Measurements from ENCODE around the gene U2AF1L4. TPM values are rescaled to one million over a fixed set of nuclear protein-coding genes. Genes with fewer than 3 reads are reported as not detected.

U2AF1L4 gene, protein sequence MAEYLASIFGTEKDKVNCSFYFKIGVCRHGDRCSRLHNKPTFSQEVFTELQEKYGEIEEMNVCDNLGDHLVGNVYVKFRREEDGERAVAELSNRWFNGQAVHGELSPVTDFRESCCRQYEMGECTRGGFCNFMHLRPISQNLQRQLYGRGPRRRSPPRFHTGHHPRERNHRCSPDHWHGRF
- polyA plus RNA-seq (54.7 and 57.0 TPM in 2 replicates), polyA minus RNA-seq (13.0 and 16.3 TPM in 2 replicates)

DNA sequence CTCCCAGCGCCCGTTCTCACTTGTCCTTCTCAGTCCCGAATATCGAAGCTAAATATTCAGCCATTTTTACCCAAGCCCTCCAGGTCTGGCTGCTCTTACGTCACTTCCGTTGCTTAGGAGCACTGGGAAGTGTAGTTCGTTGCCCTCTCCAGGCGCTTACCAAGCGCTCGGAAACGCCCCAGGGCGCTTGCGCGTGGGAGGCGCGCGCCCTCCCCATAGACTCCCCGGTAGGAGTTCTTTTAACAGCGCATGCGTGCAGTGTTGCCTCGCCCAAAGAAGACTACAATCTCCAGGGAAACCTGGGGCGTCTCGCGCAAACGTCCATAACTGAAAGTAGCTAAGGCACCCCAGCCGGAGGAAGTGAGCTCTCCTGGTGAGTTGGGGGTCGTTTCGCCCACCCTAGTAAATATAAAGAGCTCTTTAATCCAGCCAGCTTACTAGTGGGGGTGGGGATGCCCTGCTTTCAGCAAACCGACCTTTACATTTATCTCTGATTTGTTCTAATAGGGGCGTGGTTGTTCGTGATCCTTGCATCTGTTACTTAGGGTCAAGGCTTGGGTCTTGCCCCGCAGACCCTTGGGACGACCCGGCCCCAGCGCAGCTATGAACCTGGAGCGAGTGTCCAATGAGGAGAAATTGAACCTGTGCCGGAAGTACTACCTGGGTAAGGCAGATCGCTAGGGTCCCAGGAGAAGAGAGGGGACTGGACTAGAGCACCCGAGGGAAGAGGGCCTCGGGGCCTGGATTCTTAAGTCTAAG is at the start of gene U2AF1L4, which contains the start of gene PSENEN:
Gene U2AF1L4 (minus strand): TSS at position 91 of the 759 bp plus-strand sequence. CDS start 27 bp downstream, at position 64.
Gene PSENEN (plus strand): TSS at position 324 of the 759 bp plus-strand sequence. CDS start 280 bp downstream, at position 604.
- peak within 1 kb of the TSS; percentile 94 for H3K9ac ChIP-seq (ENCODE audit: low read length)
- no peaks in the 10 kb centered on the region for H3F3A ChIP-seq (ENCODE audit: insufficient read depth, low read length, poor library complexity, severe bottlenecking)
- H4K20me1 ChIP-seq (ENCODE audit: insufficient read depth) = no peaks in the 10 kb centered on the region
- H3K36me3 ChIP-seq (ENCODE audit: insufficient read depth, low read length) = no peaks in the 10 kb centered on the region
- H3K4me3 ChIP-seq (ENCODE audit: low read length) = peak within 1 kb of the TSS; percentile 94
- TF ChIP-seq, protein P1, sequence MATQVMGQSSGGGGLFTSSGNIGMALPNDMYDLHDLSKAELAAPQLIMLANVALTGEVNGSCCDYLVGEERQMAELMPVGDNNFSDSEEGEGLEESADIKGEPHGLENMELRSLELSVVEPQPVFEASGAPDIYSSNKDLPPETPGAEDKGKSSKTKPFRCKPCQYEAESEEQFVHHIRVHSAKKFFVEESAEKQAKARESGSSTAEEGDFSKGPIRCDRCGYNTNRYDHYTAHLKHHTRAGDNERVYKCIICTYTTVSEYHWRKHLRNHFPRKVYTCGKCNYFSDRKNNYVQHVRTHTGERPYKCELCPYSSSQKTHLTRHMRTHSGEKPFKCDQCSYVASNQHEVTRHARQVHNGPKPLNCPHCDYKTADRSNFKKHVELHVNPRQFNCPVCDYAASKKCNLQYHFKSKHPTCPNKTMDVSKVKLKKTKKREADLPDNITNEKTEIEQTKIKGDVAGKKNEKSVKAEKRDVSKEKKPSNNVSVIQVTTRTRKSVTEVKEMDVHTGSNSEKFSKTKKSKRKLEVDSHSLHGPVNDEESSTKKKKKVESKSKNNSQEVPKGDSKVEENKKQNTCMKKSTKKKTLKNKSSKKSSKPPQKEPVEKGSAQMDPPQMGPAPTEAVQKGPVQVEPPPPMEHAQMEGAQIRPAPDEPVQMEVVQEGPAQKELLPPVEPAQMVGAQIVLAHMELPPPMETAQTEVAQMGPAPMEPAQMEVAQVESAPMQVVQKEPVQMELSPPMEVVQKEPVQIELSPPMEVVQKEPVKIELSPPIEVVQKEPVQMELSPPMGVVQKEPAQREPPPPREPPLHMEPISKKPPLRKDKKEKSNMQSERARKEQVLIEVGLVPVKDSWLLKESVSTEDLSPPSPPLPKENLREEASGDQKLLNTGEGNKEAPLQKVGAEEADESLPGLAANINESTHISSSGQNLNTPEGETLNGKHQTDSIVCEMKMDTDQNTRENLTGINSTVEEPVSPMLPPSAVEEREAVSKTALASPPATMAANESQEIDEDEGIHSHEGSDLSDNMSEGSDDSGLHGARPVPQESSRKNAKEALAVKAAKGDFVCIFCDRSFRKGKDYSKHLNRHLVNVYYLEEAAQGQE (IDR thresholded peaks at IDR 0.05; ENCODE audit: borderline replicate concordance) = no peak
- TF ChIP-seq POLR2AphosphoS5 (IDR thresholded peaks at IDR 0.05) (peak; percentile 82), MXI1 (conservative IDR thresholded peaks at IDR 0.05; ENCODE audit: poor library complexity, severe bottlenecking) (peak; percentile 3)
- H3K9me2 ChIP-seq (ENCODE audit: insufficient read depth, low read length) = no peaks in the 10 kb centered on the region
- H3K4me2 ChIP-seq (ENCODE audit: low read length) = peak within 1 kb of the TSS; percentile 91
- H3K27ac ChIP-seq (ENCODE audit: low read length) = peak within 1 kb of the TSS; percentile 98
- peak within 1 kb of the TSS; percentile 71 for H2AFZ ChIP-seq (ENCODE audit: low read depth, low read length)
- no peaks in the 10 kb centered on the region for H3K27me3 ChIP-seq (ENCODE audit: insufficient read depth, low read depth, low read length)
- H3K9me3 ChIP-seq (ENCODE audit: low read length) = no peaks in the 10 kb centered on the region
- peaks cover 22% of the 10 kb centered on the region for H3K79me2 ChIP-seq (replicated peaks; ENCODE audit: insufficient read depth, low read length)

DNA sequence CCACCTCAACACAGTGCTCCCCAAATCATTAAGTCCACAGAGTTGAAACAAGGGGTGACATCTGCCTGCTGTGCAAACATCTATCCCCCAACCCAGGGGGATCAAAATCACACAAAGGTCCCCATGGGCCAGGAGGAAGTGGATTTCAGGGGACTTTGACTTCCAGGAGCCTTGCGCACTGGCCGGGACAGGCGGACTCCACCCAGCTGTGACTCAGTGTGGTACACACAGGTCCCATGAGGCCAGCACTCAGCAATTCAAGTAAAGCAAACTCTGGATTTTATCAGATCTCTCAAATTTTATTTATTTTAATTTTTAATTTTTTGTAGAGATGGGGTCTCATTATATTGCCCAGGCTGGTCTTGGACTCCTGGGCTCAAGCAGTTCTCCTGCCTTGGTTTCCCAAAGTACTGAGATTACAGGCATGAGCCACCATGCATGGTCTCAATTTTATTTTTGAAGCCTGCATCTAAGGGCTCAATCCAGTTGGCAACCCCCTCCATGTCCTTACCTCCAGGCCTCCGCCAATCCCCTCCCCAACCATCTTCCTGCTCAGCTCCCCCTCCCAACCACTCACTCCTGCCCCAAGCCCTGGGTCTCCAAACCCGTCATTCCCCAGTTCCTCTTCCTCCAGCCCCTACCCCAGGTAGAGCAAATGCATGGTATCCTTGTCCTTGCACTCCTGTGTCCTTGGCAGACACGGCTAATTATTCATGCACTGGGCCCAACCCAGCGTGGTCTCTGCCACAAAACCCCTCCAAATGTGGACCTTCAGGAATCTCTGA is 48.4 kb upstream of the U2AF1L4 start:
- Histone ChIP-seq H3K27ac (ENCODE audit: low read length) (no peak overlapping the region), H3F3A (ENCODE audit: insufficient read depth, low read length, poor library complexity, severe bottlenecking) (no peaks in the 10 kb centered on the region), H3K9me3 (ENCODE audit: low read length) (no peaks in the 10 kb centered on the region), H3K9me2 (ENCODE audit: insufficient read depth, low read length) (no peaks in the 10 kb centered on the region), H3K9ac (ENCODE audit: low read length) (no peak overlapping the region), H3K36me3 (ENCODE audit: insufficient read depth, low read length) (no peaks in the 10 kb centered on the region), H3K4me3 (ENCODE audit: low read length) (no peak overlapping the region), H2AFZ (ENCODE audit: low read depth, low read length) (no peak overlapping the region), H3K27me3 (ENCODE audit: insufficient read depth, low read depth, low read length) (peaks cover 19% of the 10 kb centered on the region), H3K79me2 (replicated peaks; ENCODE audit: insufficient read depth, low read length) (no peaks in the 10 kb centered on the region), H4K20me1 (ENCODE audit: insufficient read depth) (no peaks in the 10 kb centered on the region), H3K4me2 (ENCODE audit: low read length) (no peak overlapping the region)
- TF ChIP-seq POLR2AphosphoS5 (IDR thresholded peaks at IDR 0.05) (no peak), EP300 (conservative IDR thresholded peaks at IDR 0.05; ENCODE audit: poor library complexity, severe bottlenecking) (no peak), RAD21 (conservative IDR thresholded peaks at IDR 0.05) (no peak), EZH2 (IDR thresholded peaks at IDR 0.05; ENCODE audit: borderline replicate concordance, insufficient read depth, low read length, poor library complexity, severe bottlenecking) (no peak), TAF1 (IDR thresholded peaks at IDR 0.05; ENCODE audit: low read depth) (no peak), MXI1 (conservative IDR thresholded peaks at IDR 0.05; ENCODE audit: poor library complexity, severe bottlenecking) (no peak), SMC3 (conservative IDR thresholded peaks at IDR 0.05; ENCODE audit: poor library complexity) (no peak)
- TF ChIP-seq, protein P1 (IDR thresholded peaks at IDR 0.05; ENCODE audit: borderline replicate concordance) = no peak
- TF ChIP-seq, protein P2, sequence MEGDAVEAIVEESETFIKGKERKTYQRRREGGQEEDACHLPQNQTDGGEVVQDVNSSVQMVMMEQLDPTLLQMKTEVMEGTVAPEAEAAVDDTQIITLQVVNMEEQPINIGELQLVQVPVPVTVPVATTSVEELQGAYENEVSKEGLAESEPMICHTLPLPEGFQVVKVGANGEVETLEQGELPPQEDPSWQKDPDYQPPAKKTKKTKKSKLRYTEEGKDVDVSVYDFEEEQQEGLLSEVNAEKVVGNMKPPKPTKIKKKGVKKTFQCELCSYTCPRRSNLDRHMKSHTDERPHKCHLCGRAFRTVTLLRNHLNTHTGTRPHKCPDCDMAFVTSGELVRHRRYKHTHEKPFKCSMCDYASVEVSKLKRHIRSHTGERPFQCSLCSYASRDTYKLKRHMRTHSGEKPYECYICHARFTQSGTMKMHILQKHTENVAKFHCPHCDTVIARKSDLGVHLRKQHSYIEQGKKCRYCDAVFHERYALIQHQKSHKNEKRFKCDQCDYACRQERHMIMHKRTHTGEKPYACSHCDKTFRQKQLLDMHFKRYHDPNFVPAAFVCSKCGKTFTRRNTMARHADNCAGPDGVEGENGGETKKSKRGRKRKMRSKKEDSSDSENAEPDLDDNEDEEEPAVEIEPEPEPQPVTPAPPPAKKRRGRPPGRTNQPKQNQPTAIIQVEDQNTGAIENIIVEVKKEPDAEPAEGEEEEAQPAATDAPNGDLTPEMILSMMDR (IDR thresholded peaks at IDR 0.05; ENCODE audit: poor library complexity, severe bottlenecking) = no peak
